Testis (tissue), 2 donors: ENCODE measurements around the gene BAHCC1.

Source experiments
- CTCF ChIP-seq, 3 experiments: fragments of 450-650 bp in 2 of 3; fragments of 200-600 bp in 1 of 3; sonication (generic) in 1 of 3; IDR thresholded peaks; one replicate each; pipeline ENCODE4 v1.5.1; 2016 to 2019; ENCODE audit warnings: antibody characterized with exemption in 3 of 3, mild to moderate bottlenecking in 2 of 3, moderate library complexity in 1 of 3
- POLR2A ChIP-seq: fragments of 450-650 bp; IDR thresholded peaks from one replicate; pipeline ENCODE4 v1.6.1; 2017; ENCODE audit warnings: antibody characterized with exemption, mild to moderate bottlenecking, moderate library complexity

- TF ChIP-seq CTCF (IDR thresholded peaks at IDR 0.05) (no peak), POLR2A (no peak)
Observed at GRCh38 chr17:81350320-81350890, 44.9 kb upstream of the BAHCC1 start.
